Inferior parietal cortex (tissue), 1 donor: ENCODE data around the gene WASF3.

Source experiments
- DNase-seq: peaks from one replicate; pipeline ENCODE4 v3.0.0-alpha.2; 2016; ENCODE audit errors: extremely low spot score

Gene WASF3

DNA sequence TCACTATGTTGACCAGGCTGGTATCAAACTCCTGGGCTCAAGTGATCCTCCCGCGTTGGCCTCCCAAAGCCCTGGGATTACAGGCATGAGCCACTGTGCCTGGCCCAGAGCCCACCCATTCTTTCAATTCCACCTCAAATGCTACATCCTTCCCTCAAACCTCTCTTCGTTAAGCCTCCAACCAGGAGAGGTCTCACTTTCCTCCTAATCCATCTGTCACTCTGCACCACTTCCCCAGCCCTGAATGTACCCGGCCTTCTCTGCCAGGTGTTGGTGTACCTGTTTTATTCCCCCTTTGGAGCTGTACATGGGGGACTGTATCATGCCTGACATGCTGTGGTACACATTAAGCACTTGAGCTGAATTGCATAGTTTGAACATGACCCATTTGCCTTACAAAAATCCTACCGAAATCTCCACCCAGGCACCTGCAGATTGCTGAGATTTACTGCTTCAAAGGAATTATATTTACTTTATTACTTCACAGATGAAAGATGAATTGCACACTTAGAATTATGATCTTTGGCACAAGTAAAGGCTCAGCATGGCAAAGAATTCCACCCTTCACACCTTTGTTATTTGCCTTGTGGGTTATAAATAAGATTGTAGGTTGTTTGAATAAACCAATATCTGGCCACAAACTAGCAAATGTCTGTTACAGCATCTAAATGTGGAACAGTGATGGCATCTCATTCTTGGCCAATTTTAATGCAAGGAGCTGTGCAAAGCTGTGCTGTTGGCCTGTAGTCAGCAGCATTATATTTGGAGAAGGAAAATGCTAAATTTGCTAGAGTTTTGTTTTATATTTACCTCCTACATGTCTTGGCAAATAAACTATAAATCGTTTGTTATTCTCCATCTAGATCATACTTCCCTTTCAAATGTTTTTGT is 15.6 kb upstream of the WASF3 start:
- DNase-seq: peak; percentile 34

DNA sequence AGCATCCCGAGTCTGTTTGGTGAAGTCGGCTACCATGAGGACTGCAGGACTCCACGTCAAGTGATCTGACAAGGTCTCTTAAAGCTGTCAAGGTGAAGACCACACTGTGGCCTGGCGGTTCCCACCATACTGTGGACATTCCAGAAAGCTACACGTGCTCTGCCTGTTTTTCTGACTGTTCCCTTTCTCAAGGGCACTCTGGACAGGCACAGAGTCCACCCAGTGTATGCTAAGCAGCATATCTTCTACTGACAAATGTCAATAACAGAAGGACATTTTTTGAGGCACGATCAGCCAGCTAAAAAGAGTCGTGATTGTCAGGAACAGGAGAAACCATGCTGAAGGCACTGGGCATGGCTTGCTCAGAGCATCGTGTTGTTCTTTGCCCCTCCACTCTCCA is 12.8 kb upstream of the WASF3 start:
- DNase-seq: no peak

DNA sequence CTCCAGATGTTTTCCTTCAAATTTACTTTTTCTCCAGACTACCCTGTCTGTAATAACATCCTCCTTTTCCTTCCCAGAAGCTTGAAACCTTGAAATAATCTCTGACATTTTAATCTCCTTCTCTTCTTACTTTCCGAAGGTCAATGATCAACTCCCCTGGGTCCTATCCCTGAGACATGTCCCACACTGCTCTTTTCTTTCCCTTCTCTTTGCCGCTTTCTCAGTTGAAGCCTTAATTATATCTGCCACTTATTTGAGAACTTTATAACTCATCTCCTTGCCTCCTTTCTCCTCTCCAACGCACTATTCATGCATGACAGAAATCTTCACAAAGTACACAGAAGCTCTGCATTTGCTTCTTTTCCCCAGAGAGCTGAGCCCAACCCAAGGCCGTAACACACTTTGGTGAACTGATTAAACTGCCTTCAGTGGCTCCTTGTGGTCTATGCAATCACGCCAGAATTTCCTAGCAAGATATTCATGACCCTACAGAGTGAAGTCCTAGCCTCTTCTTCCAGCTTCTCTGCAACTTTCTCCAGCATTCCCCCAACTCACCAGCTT is 9.2 kb upstream of the WASF3 start:
- DNase-seq: no peak

DNA sequence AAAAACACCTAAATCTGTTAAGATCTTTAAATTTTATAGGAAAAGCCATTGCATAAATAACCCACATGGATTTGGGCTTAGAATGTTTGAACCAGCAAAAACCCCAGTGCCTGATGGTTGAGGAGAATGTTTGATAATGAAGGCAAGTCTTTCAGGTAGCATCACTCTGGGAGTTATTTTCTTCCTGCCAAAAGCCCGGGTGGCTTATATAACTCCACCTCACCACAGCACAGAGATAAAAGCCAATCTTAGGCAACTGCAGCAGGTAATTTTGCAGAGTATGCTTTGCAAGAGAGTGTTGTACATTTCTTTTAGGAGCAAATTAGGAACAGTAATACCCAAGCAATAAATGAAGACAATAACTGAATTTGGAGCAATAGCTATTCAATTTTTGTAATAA is 7.8 kb upstream of the WASF3 start:
- DNase-seq: no peak

DNA sequence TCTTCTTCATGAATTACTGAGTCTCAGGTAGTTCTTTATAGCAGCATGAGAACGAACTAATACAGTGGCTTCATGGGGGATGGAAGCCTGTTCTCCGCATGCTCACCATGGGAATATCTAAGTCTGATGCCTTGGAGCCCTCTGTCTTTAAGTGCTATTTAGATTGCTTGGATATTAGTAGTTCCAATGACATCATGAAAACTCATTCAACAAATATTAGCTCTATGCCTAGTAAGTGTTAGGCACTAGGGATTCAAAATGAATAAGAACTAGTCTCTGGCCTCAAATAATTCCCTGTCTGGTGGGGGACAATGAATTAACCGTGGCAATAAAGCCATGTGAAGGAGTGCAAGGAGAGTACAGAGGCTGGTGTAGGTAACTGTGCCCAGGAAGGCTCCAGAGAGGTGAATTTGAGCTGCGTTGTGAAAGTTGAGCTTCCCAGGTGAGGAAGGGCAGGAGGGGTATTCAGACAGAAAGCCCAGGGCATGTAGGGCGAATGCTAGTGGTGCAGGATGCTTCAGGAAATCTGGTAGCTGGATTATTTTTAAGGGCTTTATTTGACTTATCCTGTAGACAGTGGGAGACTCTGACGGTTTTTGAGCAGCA is 6.1 kb upstream of the WASF3 start:
- DNase-seq: no peak

DNA sequence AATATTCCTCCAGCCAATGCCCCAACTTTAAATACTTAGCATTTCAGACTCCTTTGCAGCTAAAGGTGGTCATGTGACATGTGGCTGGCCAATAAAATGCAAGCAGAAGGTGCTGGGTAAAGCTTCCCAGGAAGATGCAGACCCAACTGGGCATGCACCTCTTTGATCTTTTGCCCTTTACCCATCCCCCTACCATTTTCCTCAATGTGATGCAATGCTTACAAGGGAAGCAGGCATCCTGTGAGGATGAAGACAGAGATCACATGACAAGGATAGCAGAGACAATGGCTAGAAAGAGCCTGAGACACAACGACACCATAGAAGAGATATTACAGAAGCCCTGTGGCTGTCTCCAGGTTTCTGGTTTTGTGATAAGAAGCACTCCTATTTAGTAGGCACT is 2.1 kb upstream of the WASF3 start:
- DNase-seq: no peak

DNA sequence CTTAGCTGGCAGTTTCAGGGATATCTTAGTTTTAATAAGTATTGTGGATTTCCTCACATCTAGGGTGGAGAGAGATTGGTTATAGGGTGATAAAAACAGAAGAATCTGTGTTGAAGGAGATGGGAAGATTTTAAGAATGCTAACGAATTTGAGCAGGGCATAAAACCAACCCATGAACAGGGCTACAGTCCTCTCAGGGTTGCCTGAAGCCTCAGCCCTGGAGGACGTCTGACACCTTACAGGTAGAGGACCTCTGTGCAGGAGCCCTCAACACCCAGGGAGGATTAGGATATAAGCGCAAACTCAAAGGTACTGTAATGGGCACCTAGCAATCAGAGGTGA is 461 bp upstream of the WASF3 start:
- no peak for DNase-seq

DNA sequence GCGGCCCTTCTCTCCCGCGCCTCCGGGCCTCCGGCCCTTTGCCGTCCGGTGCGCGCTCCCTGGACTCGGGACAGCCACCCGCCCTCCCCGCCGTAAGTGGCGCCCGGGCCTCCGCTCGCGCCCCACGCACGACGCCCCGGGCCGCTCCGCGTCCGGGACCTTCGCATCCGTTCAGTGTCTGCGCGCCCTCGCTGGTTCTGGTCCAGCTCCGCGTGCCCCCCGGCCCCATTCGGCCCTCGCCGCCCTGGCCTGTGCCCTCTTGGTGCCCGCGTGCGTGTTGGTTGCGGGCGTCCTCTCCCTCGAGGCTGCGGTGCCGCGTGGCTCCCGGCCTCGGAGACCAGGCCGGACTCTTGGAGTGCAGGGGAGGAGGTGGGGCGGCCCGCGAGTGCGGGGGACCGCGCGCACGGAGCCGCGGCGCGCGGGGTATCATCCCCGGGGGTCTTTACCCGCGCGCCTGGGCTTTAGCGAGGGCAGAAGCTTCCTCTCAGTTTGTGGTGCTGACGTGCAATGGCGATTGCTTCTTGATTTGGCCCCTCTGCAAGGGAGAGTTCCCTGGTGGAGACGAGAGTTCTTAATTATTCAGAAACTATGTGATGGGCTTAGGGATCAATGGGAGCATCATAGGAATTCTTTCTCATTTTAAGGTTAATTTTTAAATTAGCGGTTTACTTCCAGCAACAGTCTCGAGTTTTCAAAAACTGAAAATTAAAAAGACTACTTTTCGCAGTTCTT is 757 bp downstream of the WASF3 start:
- no peak for DNase-seq

DNA sequence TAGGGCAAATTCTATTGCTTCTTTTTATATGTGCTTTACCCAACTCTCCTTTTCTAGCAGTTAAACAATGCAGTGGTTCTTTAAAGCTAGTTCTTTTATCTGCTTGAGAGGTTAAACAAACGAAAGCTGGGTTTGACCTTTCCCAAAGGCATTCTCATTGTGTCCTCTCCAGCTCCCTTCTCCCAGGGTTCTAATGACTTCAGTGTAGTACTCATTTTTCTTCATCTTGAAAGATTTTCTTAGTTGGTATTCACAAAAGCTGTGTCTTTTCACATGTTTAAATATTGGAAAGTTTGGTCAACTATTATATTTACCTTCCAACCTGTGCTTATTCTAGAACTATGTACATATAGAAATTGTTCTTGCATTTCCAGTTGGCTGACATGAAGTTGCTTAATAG is 1.5 kb downstream of the WASF3 start:
- no peak for DNase-seq

DNA sequence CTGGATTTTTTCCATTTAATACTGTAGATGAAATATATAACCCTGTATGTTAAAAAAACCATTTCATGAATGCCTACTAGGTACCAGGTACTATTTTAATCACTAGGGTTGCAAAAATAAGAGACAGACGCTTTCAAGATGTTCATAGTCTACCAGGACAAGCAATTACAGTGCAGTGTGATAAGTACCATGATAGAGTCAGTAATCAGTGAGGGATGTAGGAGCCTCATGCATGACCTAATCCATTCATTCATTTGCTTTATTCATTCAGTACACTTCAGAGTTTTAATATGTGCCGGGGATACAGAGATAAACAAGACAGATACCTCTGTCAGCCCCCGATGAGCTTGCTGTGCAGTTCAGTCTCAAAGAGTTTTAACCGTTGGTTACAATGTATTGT is 3.0 kb downstream of the WASF3 start:
- DNase-seq: no peak

DNA sequence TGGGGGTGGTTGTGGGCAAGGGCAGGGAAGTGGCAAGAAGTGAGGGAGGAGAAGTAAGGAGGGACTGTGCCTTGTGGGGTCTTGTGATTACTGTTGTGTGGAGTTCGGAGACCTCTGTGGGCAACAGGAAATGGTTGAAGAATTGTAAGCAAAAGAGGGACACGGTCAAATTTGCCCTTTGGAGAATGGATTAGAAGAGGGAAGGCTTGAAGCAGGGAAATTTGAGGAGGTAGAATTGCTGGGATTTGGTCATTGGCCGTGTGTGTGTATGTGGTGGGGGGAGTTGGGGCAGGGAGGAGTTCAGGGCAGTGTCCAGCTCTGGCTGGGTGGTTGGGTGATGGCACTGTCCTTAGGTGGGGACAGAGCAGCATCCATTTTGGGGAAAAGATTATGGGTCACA is 3.6 kb downstream of the WASF3 start:
- no peak for DNase-seq

DNA sequence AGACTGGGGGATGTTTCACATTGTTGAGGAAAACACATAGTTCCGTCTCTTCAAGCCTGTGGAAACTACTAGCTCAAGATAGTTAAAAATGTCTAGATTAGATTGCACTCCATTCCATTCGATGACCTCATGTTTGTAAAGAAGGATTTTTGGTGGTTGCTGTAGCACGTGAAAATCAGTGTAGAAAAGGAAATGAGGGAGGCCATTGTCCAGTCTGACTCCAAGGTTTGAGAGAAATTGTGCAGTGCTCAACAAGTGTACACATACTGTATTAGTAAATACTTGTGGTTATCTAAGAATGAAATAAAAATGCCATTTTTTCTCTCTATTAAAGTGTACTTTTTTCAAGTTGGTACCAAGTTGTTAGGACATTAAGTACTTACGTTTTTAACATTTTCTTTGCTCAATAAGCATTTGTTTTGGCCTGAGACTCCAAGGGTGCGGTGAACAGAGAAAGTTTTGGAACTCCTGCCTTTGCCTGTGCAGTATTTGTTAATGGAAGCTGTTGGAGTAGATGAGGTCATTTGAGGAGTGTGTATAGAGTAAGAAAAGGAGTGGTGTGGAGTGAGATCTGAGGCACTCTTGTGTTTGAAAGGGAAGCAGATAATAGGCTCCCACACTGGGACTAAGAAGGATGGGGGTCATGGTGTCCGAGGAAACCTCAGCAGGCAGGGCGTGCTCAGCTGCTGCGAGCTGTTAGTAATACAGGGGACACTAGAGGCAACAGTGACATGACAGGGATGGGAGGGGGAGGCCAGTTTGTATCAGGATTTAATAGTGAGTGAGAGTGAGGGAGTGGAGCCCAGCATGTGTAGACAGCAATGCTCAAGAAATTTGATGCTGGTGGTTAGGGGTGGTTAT is 4.4 kb downstream of the WASF3 start:
- DNase-seq: no peak

DNA sequence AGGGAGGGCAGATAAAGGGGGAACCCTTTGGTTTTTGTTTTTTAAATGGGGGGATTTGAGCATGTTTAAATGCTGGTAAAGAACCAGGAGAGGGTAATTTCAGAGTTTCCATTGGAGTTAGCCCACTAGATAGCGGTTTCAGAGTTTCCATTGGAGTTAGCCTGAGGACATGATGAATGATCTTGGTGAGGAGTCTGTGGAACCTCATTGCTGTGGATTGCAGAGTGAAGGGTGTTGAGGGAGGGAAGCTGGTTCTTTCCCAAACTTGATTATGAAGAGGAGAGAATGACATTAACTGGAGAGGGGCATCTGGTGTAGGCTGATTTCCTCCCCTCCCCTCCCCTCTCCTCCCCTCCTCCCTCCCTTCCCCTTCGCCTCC is 5.0 kb downstream of the WASF3 start:
- DNase-seq: no peak

DNA sequence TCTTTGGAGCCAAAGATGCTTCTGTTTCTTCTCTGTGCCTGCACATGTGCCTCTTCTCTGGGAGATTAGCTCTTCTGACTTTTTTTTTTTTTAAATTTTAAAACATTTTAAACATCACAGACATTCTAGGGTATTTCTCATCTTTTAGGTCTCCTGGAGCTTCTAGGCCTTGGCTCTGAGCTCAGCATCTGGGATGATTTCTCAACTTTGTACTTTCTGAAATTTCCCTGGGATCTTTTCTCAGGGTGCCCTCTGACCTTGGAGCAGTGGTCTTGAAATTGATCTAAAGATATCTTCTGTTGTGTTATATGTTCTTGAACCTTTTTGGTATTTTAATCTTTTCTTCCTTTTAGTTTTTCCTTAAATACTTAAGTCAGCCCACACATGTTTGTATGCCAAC is 6.2 kb downstream of the WASF3 start:
- no peak for DNase-seq

DNA sequence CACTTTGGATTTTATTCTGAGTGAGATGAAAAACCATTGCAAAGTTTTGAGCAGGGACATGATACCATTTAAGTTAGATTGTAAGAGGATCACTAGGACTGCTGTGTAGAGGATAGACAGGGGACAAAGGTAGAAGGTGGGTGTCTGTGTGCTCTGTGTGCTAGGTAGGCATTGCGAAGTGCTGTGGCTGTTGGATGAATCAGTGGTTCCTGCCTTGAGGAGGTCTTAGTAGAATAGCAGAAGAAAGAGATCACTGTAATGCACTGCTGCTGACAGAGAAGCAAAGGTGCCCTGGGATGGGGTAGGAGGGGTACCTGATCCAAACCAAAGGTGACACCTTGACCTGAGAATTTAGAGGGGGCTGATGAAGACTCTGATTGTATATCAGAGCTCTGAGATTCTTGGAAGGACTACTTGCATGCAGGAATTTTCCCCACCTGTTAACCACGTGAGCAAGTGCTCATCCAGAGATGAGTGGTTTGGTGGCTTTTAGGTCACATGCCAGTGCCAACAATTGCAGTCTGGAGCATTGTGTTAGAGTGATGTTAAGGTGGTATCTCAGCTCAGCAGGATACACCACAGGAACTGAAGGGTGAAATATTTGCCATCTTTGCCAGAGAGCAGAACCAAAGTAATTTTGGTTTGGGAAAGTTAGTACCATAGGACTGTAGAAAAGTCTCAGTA is 10.8 kb downstream of the WASF3 start:
- no peak for DNase-seq

DNA sequence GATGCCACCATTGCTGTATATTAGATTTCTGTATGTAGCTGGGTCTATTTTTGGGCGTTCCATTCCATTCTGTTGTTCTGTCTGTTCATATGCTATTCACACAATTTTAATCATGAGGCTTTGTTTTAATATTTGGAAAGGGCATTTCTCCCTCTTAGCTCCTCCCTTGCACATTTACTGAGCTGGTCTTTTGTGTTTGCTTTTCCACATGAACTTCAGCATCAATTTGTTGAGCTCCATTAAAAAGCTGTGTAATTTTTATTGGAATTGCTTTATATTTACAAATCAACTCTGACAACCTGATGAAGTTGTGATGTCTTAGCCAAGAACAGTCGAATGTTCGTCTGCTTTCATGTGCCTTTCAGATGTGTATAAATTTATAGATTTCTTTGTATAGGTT is 14.0 kb downstream of the WASF3 start:
- DNase-seq: no peak

DNA sequence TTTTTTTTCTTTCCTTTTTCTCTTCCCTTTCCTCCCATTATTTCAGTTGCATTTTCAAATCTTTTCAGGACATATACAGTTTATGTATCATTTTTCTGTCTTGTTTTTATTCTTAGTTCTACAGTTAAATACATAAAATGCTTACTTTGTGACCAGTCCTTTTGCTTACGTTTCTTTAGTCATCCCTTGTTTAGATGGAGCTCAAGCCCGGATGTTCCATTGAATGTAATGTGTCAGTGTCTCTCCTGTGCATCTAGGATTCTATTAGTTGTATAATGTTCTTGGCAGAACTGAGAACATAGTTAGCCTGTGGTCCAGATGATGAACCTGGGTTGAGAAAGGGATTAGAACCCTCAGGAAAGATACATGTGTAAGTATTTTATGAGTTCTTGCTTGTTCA is 17.8 kb downstream of the WASF3 start:
- DNase-seq: no peak

DNA sequence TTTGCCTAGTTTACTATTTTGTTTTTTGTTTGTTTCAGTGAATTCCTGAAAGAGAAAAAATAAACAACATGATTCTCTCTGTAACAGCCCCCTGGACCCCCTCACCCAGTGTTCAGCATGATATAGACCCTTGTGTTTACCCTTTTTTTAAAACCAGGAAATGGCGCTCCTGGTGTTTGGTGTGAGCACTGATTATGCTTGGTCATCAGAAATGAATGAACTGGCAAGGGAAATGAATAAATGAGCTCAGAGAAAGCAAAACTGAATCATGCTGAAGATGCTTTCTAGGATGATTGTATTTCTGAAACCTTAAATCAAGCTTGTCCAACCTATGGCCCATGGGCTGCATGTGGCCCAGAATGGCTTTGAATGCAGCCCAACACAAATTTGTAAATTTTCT is 22.1 kb downstream of the WASF3 start:
- no peak for DNase-seq

DNA sequence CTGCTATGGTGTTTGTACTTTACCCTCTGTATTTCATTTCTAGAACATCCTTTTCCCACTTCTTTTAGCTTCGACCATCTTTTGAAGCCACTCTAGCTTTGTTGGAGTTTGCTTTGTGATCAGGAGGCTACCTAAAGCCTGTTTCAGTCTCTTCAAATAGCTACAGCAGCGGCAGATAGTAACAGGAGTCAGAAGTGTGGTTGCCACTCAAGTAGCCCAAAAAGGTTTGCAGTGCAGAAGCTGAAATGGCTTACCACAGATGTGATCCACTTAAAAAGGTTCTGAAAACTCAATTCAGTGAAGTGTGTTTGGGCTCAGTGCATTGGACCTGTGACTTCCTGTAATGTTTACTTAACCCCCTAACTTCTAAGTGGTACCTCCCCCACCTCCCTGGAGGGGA is 26.2 kb downstream of the WASF3 start:
- no peak for DNase-seq

DNA sequence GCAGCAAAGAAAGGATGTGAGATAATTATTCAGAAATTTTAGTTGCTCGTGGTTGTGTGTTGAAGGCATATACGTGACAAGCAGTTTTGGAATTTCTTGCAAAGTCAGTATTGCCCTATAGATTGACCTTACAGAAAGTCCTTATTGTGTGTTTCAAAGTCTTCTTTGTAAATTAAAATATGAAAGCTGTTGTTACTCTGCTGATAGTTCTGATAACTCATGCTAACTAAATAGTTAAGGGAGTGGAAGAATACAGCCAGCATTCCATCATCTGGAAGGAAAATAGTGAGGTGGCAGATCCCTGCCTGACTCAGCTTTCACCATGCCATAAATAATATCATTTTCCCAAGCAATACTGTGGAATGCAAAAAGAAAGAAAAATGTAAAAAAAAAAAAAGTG is 27.2 kb downstream of the WASF3 start:
- DNase-seq: no peak

DNA sequence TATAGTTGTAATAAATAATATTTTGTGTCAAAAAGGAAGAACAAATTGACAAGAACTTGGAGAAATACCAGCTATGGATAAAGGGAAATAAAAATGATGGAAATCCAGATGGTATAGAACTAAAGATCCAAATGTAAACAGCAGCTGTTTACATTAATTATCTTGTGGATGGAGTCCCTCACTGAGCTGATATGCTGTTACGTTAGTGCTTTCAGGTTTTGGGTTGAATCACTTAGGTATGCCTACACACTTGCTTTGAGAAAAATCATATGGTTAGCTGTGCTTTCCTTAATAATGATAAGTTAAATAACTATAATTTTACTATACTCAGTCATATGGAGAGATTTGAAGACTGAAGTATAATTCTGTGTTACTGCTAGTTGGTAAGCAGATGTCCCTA is 27.7 kb downstream of the WASF3 start:
- DNase-seq: no peak
